HG02588 (cell line): ENCODE measurements around the gene OR1L1.

ENCODE experiments used
- ATAC-seq: cut with Tn5 transposase; IDR thresholded peaks from one replicate; pipeline ENCODE4 v1.9.1; 2021; ENCODE audit warnings: mild to moderate bottlenecking, moderate library complexity; ENCODE audit not compliant: unreplicated experiment

Gene OR1L1

GRCh38 chr9:122661416-122661815 is at the start of gene OR1L1:
TSS of gene OR1L1 (plus strand) at chr9:122661716. CDS start at chr9:122661716, 0 bp downstream.
- no peak for ATAC-seq

- no peak for ATAC-seq
These were observed 47.2 kb upstream of the OR1L1 start, which contains the start of gene OR1Q1 for GRCh38 chr9:122614362-122614761. TSS of gene OR1Q1 (plus strand) at chr9:122614738. CDS start at chr9:122614738, 0 bp downstream.

- ATAC-seq = no peak
These were observed 41.5 kb upstream of the OR1L1 start for GRCh38 chr9:122619996-122620395.

- no peak for ATAC-seq
These were observed 19.3 kb upstream of the OR1L1 start for GRCh38 chr9:122642226-122642625.

GRCh38 chr9:122656378-122656777 is 5.1 kb upstream of the OR1L1 start:
- ATAC-seq = no peak

- ATAC-seq = no peak
These were observed 4.0 kb upstream of the OR1L1 start, which contains the start of gene OR1B1 for GRCh38 chr9:122657527-122657926. TSS of gene OR1B1 (minus strand) at chr9:122657627.

- ATAC-seq = no peak
These were observed 11.0 kb downstream of the OR1L1 start for GRCh38 chr9:122672481-122672880.

- ATAC-seq = no peak
These were observed 23.3 kb downstream of the OR1L1 start for GRCh38 chr9:122684851-122685250.

GRCh38 chr9:122695696-122696095 is 34.2 kb downstream of the OR1L1 start:
- ATAC-seq = no peak
